ENCODE results near the gene ACACB. TPM values are rescaled to one million over a fixed set of nuclear protein-coding genes. Genes with fewer than 3 reads are reported as not detected.

ACACB gene
- total RNA-seq, 1 donor from 2014 or later, result 1.7 TPM

DNA sequence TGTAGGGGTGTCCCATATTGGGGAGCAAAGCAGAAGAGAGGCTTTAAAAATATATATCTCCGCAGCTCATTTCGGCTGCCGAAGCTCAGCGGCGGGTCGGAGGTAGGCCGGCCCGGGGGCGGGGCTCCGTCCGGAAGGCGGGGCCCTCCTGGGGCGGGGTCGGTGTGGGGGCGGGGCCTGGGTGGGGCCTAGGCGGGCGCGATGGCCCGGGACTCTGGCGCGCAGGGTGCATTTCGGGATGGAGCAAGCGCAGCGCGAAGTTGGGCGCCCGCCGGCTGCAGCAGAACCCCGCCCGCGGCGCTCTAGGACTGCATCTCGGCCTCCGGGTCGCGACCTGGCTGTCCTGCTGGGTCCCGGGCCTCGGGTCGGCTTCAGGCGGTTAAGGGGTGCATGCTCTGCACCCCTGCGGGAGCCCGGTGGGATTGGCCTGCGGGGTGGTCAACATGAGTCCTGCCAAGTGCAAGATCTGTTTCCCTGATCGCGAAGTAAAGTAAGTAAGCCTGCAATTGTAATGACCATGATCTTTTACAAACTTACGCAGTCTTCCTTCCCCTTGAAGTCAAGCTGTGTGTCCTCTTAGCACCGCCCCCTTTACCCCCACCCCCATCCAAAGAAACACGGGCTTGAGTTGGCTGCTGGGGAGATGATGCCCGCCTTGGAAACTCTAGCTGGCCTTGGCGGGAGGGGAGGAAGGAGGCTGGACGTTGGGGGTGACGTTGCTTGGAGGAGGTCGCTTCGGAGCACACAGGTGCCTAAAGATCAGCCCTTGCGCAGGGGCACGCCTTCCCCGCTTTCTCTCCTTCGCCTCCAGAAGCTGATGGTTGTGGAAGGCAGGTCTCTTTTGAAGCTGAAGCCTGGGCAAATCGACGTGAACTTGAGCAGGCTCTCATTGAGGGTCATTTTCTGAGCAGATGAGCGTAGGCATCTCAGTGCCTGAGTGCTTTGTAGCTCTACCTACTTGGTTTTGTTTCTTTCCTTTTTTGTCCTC is 38.4 kb downstream of the ACACB start:
- DNase-seq (ENCODE audit: low spot score), result peak; percentile 78
- H3K27ac Mint-ChIP-seq (ENCODE audit: unreplicated experiment), result no peak overlapping the region
- TF ChIP-seq, protein P1, sequence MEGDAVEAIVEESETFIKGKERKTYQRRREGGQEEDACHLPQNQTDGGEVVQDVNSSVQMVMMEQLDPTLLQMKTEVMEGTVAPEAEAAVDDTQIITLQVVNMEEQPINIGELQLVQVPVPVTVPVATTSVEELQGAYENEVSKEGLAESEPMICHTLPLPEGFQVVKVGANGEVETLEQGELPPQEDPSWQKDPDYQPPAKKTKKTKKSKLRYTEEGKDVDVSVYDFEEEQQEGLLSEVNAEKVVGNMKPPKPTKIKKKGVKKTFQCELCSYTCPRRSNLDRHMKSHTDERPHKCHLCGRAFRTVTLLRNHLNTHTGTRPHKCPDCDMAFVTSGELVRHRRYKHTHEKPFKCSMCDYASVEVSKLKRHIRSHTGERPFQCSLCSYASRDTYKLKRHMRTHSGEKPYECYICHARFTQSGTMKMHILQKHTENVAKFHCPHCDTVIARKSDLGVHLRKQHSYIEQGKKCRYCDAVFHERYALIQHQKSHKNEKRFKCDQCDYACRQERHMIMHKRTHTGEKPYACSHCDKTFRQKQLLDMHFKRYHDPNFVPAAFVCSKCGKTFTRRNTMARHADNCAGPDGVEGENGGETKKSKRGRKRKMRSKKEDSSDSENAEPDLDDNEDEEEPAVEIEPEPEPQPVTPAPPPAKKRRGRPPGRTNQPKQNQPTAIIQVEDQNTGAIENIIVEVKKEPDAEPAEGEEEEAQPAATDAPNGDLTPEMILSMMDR (IDR thresholded peaks at IDR 0.05; ENCODE audit: unreplicated experiment), result no peak

DNA sequence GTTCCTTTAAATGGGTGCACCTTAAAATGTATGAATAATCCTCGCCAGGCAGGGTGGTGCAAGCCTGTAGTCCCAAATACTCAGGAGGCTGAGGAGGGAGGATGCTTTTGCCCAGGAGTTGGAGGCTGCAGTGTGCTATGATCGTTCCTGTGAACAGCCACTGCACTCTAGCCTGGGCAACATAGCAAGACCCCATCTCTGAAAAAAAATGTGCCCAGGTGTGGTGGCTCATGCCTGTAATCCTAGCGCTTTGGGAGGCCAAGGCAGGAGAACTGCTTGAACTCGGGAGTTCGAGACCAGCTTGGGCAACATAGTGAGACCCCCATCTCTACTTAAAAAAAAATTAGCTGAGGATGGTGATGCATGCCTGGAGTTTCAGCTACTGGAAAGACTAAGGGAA is 39.6 kb downstream of the ACACB start:
- Mint-ChIP-seq H3K4me3 (ENCODE audit: unreplicated experiment) (no peak overlapping the region), H3K36me3 (ENCODE audit: low read depth, unreplicated experiment) (no peaks in the 10 kb centered on the region), H3K4me1 (ENCODE audit: unreplicated experiment) (peaks cover 4% of the 10 kb centered on the region), H3K27ac (ENCODE audit: unreplicated experiment) (no peak overlapping the region), H3K27me3 (ENCODE audit: unreplicated experiment) (no peaks in the 10 kb centered on the region), H3K9me3 (ENCODE audit: unreplicated experiment) (no peaks in the 10 kb centered on the region)
- TF ChIP-seq, protein P1 (IDR thresholded peaks at IDR 0.05; ENCODE audit: unreplicated experiment), result no peak
- DNase-seq (ENCODE audit: low spot score), result no peak

More for the DNA sequence above, 38.4 kb downstream of the ACACB start:
- H3K27me3 Mint-ChIP-seq (ENCODE audit: unreplicated experiment), result no peaks in the 10 kb centered on the region
- H3K9me3 Mint-ChIP-seq (ENCODE audit: unreplicated experiment), result no peaks in the 10 kb centered on the region
- H3K4me1 Mint-ChIP-seq (ENCODE audit: unreplicated experiment), result peaks cover 4% of the 10 kb centered on the region
- no peaks in the 10 kb centered on the region for H3K36me3 Mint-ChIP-seq (ENCODE audit: low read depth, unreplicated experiment)
- peak overlapping the region; percentile 90 for H3K4me3 Mint-ChIP-seq (ENCODE audit: unreplicated experiment)

DNA sequence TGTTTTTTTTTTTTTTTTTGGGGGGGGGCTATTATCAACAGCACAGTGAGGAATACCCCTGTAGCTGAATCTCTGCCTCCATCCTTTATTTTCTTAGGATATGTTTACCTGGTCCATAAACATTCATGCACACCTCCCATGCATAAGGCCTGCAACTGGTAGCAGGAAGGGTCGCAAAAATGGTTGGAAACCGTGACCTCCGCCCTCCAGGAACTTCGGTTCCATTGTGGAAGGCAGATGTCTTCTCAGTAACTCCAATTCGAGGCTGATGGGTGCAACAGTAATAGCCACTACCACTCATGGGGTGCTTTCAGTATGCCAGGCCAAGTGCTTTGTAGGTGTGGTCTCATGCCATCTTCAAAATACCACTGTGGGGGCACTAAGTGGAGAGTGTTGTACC is 40.2 kb downstream of the ACACB start:
- DNase-seq (ENCODE audit: low spot score), result no peak
- TF ChIP-seq, protein P1 (IDR thresholded peaks at IDR 0.05; ENCODE audit: unreplicated experiment), result no peak
- Mint-ChIP-seq H3K27me3 (ENCODE audit: unreplicated experiment) (no peaks in the 10 kb centered on the region), H3K36me3 (ENCODE audit: low read depth, unreplicated experiment) (no peaks in the 10 kb centered on the region), H3K4me1 (ENCODE audit: unreplicated experiment) (peaks cover 4% of the 10 kb centered on the region), H3K4me3 (ENCODE audit: unreplicated experiment) (no peak overlapping the region), H3K9me3 (ENCODE audit: unreplicated experiment) (no peaks in the 10 kb centered on the region), H3K27ac (ENCODE audit: unreplicated experiment) (no peak overlapping the region)

DNA sequence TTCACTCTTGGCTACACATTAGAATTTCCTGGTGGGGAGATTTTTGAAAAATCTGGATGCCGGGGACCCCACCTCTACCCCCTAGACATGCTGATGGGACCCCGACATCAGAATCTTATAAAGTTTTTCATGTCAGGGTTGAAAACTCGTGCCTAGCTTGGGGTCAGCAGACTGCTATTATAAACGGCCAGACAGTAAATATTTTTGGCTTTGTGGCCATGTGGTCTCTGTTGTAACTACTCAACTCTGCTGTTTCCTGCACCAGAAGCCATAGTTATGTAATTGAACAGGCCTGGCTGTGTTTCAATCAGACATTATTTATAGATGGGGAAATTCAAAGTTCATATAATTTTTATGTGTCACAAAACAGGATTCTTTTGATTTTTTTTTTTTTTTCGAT is 41.6 kb downstream of the ACACB start:
- no peak overlapping the region for H3K4me3 Mint-ChIP-seq (ENCODE audit: unreplicated experiment)
- H3K27me3 Mint-ChIP-seq (ENCODE audit: unreplicated experiment), result peaks cover 2% of the 10 kb centered on the region
- no peak overlapping the region for H3K27ac Mint-ChIP-seq (ENCODE audit: unreplicated experiment)
- H3K36me3 Mint-ChIP-seq (ENCODE audit: low read depth, unreplicated experiment), result no peaks in the 10 kb centered on the region
- no peak for DNase-seq (ENCODE audit: low spot score)
- H3K4me1 Mint-ChIP-seq (ENCODE audit: unreplicated experiment), result peaks cover 4% of the 10 kb centered on the region
- TF ChIP-seq, protein P1 (IDR thresholded peaks at IDR 0.05; ENCODE audit: unreplicated experiment), result no peak
- no peaks in the 10 kb centered on the region for H3K9me3 Mint-ChIP-seq (ENCODE audit: unreplicated experiment)

DNA sequence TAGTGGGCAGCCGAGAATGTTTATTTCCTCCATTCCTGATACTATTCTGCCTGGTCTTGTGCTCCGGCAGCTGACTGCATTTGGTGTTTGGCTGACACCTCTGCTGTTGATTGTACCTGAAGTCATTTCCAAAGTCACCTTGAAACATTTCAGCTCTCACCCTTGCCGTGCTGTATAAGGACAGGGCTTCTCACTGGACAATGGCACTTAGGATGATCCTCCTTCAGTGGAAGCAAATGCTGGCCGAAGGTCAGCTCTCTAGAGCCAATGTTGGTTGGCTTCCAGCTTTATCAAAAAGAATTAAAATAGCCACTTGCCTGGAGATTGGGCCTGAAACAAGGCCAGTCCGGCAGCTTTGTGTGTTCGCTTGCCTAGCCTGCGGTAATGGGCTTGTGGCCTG is 44.0 kb downstream of the ACACB start:
- no peaks in the 10 kb centered on the region for H3K36me3 Mint-ChIP-seq (ENCODE audit: low read depth, unreplicated experiment)

More for the DNA sequence above, 44.0 kb downstream of the ACACB start:
- Mint-ChIP-seq H3K27ac (ENCODE audit: unreplicated experiment) (no peak overlapping the region), H3K9me3 (ENCODE audit: unreplicated experiment) (no peaks in the 10 kb centered on the region), H3K4me3 (ENCODE audit: unreplicated experiment) (no peak overlapping the region), H3K4me1 (ENCODE audit: unreplicated experiment) (peaks cover 4% of the 10 kb centered on the region), H3K27me3 (ENCODE audit: unreplicated experiment) (peaks cover 5% of the 10 kb centered on the region)
- no peak for DNase-seq (ENCODE audit: low spot score)
- TF ChIP-seq, protein P1 (IDR thresholded peaks at IDR 0.05; ENCODE audit: unreplicated experiment), result no peak
